H1 (cell line): ENCODE results near the gene SH3BP5. TPM values are rescaled to one million over a fixed set of nuclear protein-coding genes. Genes with fewer than 3 reads are reported as not detected.

Experiments
- CHD1 ChIP-seq: IDR thresholded peaks from 2 replicates; pipeline ENCODE4 v1.6.1; 2012; ENCODE audit warnings: low read depth, low read length, improper control_type of control experiment
- FOSL1 ChIP-seq: IDR thresholded peaks from 2 replicates; pipeline ENCODE4 v1.6.1; 2011; ENCODE audit warnings: mild to moderate bottlenecking, low read depth, low read length, moderate library complexity; ENCODE audit not compliant: insufficient read depth
- POU5F1 ChIP-seq: IDR thresholded peaks from 2 replicates; pipeline ENCODE4 v1.6.1; 2011; ENCODE audit warnings: low read depth, mild to moderate bottlenecking, low read length, moderate library complexity
- RAD21 ChIP-seq, 2 experiments: IDR thresholded peaks in 1 of 2; conservative IDR thresholded peaks in 1 of 2; 2 replicates each; pipeline ENCODE4 v1.6.1; 2011; ENCODE audit warnings: low read depth in 2 of 2, low read length in 2 of 2, improper control_type of control experiment in 1 of 2, inconsistent platforms in 1 of 2, mild to moderate bottlenecking in 1 of 2, moderate library complexity in 1 of 2
- RNF2 ChIP-seq: fragments of 200-900, 300-1000 bp; sonication (generic); IDR thresholded peaks from 2 replicates; pipeline ENCODE4 v1.7.1; 2016; ENCODE audit warnings: borderline replicate concordance, low read depth, mild to moderate bottlenecking, antibody characterized with exemption, low read length; ENCODE audit not compliant: poor library complexity, severe bottlenecking; ENCODE audit errors: missing control alignments
- TBP ChIP-seq: IDR thresholded peaks from 2 replicates; pipeline ENCODE4 v1.6.1; 2011; ENCODE audit warnings: low read depth, low read length, improper control_type of control experiment
- polyA plus RNA-seq, 7 experiments: library from polyadenylated mRNA; depleted of rRNA in 3 of 7; stranded (reverse) in 5 of 7; unstranded in 2 of 7; fragments of >200 nt in 5 of 7; fragments of 200-250 nt in 2 of 7; gene quantifications; 1 replicate in 5 of 7; 2 replicates in 1 of 7; 4 replicates in 1 of 7; pipeline versions ENCODE4 v1.2.1 to v1.2.3, GENCODE V29; 2011 to 2013; ENCODE audit warnings: missing spikeins in 2 of 7, mixed read lengths in 2 of 7
- total RNA-seq: library from RNA; stranded (reverse); fragmentation: NEBNext Ultra II Directional; extraction: Animal tissue kit (Norgen Biotek cat#: 25700); gene quantifications from 2 replicates; pipeline ENCODE4 v1.2.1, GENCODE V29; 2021

SH3BP5 gene
- total and polyA plus RNA-seq, 2 of the 8 experiments (the other 6 are each of a cell fraction or from before 2014, with no cell fraction given) = 7.1 to 9.7 TPM

- TF ChIP-seq RAD21 (IDR thresholded peaks at IDR 0.05 in 1 of 2, conservative IDR thresholded peaks at IDR 0.05 in 1 of 2; ENCODE audit: low read depth in 2 of 2, low read length in 2 of 2) = no peak
- no peak for TF ChIP-seq FOSL1
- TF ChIP-seq TBP = no peak
- no peak for TF ChIP-seq CHD1
- TF ChIP-seq POU5F1 = no peak
- no peak for TF ChIP-seq RNF2
These were observed 88.4 kb downstream of the SH3BP5 start (continued) for GRCh38 chr3:15243822-15244482.
